IMR-90 (cell line): ENCODE measurements around the gene TRIP6. TPM values are rescaled to one million over a fixed set of nuclear protein-coding genes. Genes with fewer than 3 reads are reported as not detected.

Source experiments
- ATAC-seq: fragments of 200-7000 bp; cut with Tn5 transposase; 2 replicates; pipeline ENCODE4 v1.9.1; 2020; ENCODE audit warnings: low read depth, mild to moderate bottlenecking, moderate library complexity
- BruUV-seq: library from RNA; stranded (reverse); fragments of 400-500 nt; replicated peaks from 2 replicates; lab custom pipeline; 2021; lab: Mats Ljungman, UMichigan
- CTCF ChIA-PET: fragments of 300-600 bp; formaldehyde crosslinking; extraction: SDS; loops from one replicate; lab custom pipeline; 2021; ENCODE audit warnings: antibody characterized with exemption; lab: Yijun Ruan, JAX
- POLR2A ChIA-PET: fragments of 300-600 bp; sonication (Branson Sonifier 250); formaldehyde crosslinking; loops from one replicate; lab custom pipeline; 2022; ENCODE audit warnings: antibody characterized with exemption; ENCODE audit not compliant: unreplicated experiment; lab: Charles Lee
- DNase-seq: peaks from one replicate; pipeline ENCODE4 v3.0.0; 2013
- H2AFZ ChIP-seq: replicated peaks from 2 replicates; pipeline ENCODE3; 2013; ENCODE audit warnings: low read length, mild to moderate bottlenecking; ENCODE audit not compliant: poor library complexity
- H2AK5ac ChIP-seq: 2 replicates; pipeline ENCODE4 v1.6.1; 2013; ENCODE audit warnings: low read depth, low read length, inconsistent platforms
- H2AK9ac ChIP-seq: replicated peaks from 2 replicates; pipeline ENCODE3; 2013; ENCODE audit warnings: mild to moderate bottlenecking, low read depth, low read length, moderate library complexity; ENCODE audit not compliant: poor library complexity
- H2BK120ac ChIP-seq: 2 replicates; pipeline ENCODE4 v1.6.1; 2013; ENCODE audit warnings: low read depth, low read length, inconsistent platforms
- H2BK15ac ChIP-seq: 3 replicates; pipeline ENCODE4 v1.6.1; 2013; ENCODE audit warnings: low read depth, low read length, inconsistent platforms
- H2BK20ac ChIP-seq: 2 replicates; pipeline ENCODE4 v1.6.1; 2013; ENCODE audit warnings: low read depth, mild to moderate bottlenecking, inconsistent platforms, low read length, moderate library complexity
- H2BK5ac ChIP-seq: 2 replicates; pipeline ENCODE4 v1.6.1; 2013; ENCODE audit warnings: mild to moderate bottlenecking, low read depth, low read length, inconsistent platforms; ENCODE audit not compliant: poor library complexity, severe bottlenecking
- H3K14ac ChIP-seq: replicated peaks from 2 replicates; pipeline ENCODE4 v1.6.1; 2013; ENCODE audit warnings: low read depth, low read length, inconsistent platforms
- H3K18ac ChIP-seq: 2 replicates; pipeline ENCODE4 v1.6.1; 2013; ENCODE audit warnings: low read depth, low read length, control low read depth
- H3K23ac ChIP-seq: 2 replicates; pipeline ENCODE4 v1.6.1; 2013; ENCODE audit warnings: low read depth, low read length, inconsistent platforms
- H3K27ac ChIP-seq: 2 replicates; pipeline ENCODE4 v1.5.1; 2013; ENCODE audit warnings: mild to moderate bottlenecking, control low read depth, low read length; ENCODE audit not compliant: insufficient read depth
- H3K27me3 ChIP-seq: 2 replicates; pipeline ENCODE4 v1.6.1; 2013; ENCODE audit warnings: low read length; ENCODE audit not compliant: control insufficient read depth, insufficient read depth
- H3K36me3 ChIP-seq: 2 replicates; pipeline ENCODE4 v1.6.1; 2013; ENCODE audit warnings: low read length, mixed read lengths; ENCODE audit not compliant: control insufficient read depth, insufficient read depth
- H3K4ac ChIP-seq: 2 replicates; pipeline ENCODE4 v1.6.1; 2013; ENCODE audit warnings: low read depth, low read length, inconsistent platforms
- H3K4me1 ChIP-seq: 2 replicates; pipeline ENCODE4 v1.6.1; 2013; ENCODE audit warnings: low read length, mixed read lengths; ENCODE audit not compliant: control insufficient read depth, insufficient read depth
- H3K4me2 ChIP-seq: 2 replicates; pipeline ENCODE4 v1.6.1; 2013; ENCODE audit warnings: low read depth, mild to moderate bottlenecking, control low read depth, low read length, moderate library complexity
- H3K4me3 ChIP-seq: 2 replicates; pipeline ENCODE4 v1.5.1; 2013; ENCODE audit warnings: low read depth, mild to moderate bottlenecking, control low read depth, low read length, moderate library complexity; ENCODE audit not compliant: insufficient read depth
- H3K56ac ChIP-seq: 2 replicates; pipeline ENCODE4 v1.6.1; 2013; ENCODE audit warnings: low read length, inconsistent platforms; ENCODE audit not compliant: insufficient read depth; ENCODE audit errors: extremely low read depth
- H3K79me1 ChIP-seq, 2 experiments: 2 replicates each; pipeline ENCODE4 v1.6.1; 2013; ENCODE audit warnings: low read length in 2 of 2, inconsistent platforms in 1 of 2, low read depth in 1 of 2
- H3K9ac ChIP-seq: 2 replicates; pipeline ENCODE4 v1.6.1; 2013; ENCODE audit warnings: low read depth, low read length, control low read depth
- H3K9me1 ChIP-seq: 2 replicates; pipeline ENCODE4 v1.6.1; 2013; ENCODE audit warnings: low read length, inconsistent platforms; ENCODE audit not compliant: insufficient read depth
- H3K9me3 ChIP-seq: 2 replicates; pipeline ENCODE4 v1.6.1; 2013; ENCODE audit warnings: low read length; ENCODE audit not compliant: control insufficient read depth, insufficient read depth
- H4K20me1 ChIP-seq: 2 replicates; pipeline ENCODE4 v1.6.1; 2013; ENCODE audit warnings: low read length, inconsistent platforms; ENCODE audit not compliant: insufficient read depth
- H4K5ac ChIP-seq: 2 replicates; pipeline ENCODE4 v1.6.1; 2013; ENCODE audit warnings: mild to moderate bottlenecking, low read depth, low read length, control low read depth
- H4K8ac ChIP-seq, 2 experiments: 2 replicates each; pipeline ENCODE4 v1.6.1; 2013; ENCODE audit warnings: low read depth in 2 of 2, low read length in 2 of 2, control low read depth in 1 of 2, inconsistent platforms in 1 of 2
- H4K91ac ChIP-seq: 2 replicates; pipeline ENCODE4 v1.6.1; 2013; ENCODE audit warnings: low read depth, low read length, inconsistent platforms; ENCODE audit not compliant: insufficient read depth
- BHLHE40 ChIP-seq: fragments of 150-350 bp; IDR thresholded peaks from 2 replicates; pipeline ENCODE4 v1.6.1; 2016; ENCODE audit warnings: mild to moderate bottlenecking, low read depth, low read length
- CEBPB ChIP-seq: IDR thresholded peaks from 2 replicates; pipeline ENCODE4 v1.6.1; 2012; ENCODE audit warnings: low read depth, low read length, improper control_type of control experiment
- CHD1 ChIP-seq: IDR thresholded peaks from 2 replicates; pipeline ENCODE4 v1.6.1; 2012; ENCODE audit warnings: low read depth, low read length, improper control_type of control experiment
- ELK1 ChIP-seq: fragments of 150-350 bp; IDR thresholded peaks from 2 replicates; pipeline ENCODE4 v1.6.1; 2016; ENCODE audit warnings: low read depth, mild to moderate bottlenecking, low read length, moderate library complexity, borderline replicate concordance
- FOS ChIP-seq: fragments of 150-350 bp; IDR thresholded peaks from 2 replicates; pipeline ENCODE4 v1.6.1; 2016; ENCODE audit warnings: low read depth, low read length
- MAFK ChIP-seq: IDR thresholded peaks from 2 replicates; pipeline ENCODE4 v1.6.1; 2012; ENCODE audit warnings: low read depth, low read length, improper control_type of control experiment
- MAZ ChIP-seq: IDR thresholded peaks from 2 replicates; pipeline ENCODE4 v1.6.1; 2012; ENCODE audit warnings: low read depth, mild to moderate bottlenecking, low read length, improper control_type of control experiment, moderate library complexity, borderline replicate concordance
- NFE2L2 ChIP-seq: fragments of 150-350 bp; IDR thresholded peaks from 2 replicates; pipeline ENCODE4 v1.6.1; 2016; ENCODE audit warnings: low read depth, mild to moderate bottlenecking, low read length
- RAD21 ChIP-seq: IDR thresholded peaks from 2 replicates; pipeline ENCODE4 v1.6.1; 2012; ENCODE audit warnings: low read length, improper control_type of control experiment
- RCOR1 ChIP-seq: IDR thresholded peaks from 2 replicates; pipeline ENCODE4 v1.6.1; 2012; ENCODE audit warnings: mild to moderate bottlenecking, low read length, improper control_type of control experiment; ENCODE audit not compliant: insufficient replicate concordance
- RFX5 ChIP-seq: IDR thresholded peaks from 2 replicates; pipeline ENCODE4 v1.8.0; 2012; ENCODE audit warnings: low read depth, mild to moderate bottlenecking, low read length, moderate library complexity
- SMC3 ChIP-seq: fragments of 150-350 bp; IDR thresholded peaks from 2 replicates; pipeline ENCODE4 v1.6.1; 2016; ENCODE audit warnings: low read depth, mild to moderate bottlenecking, antibody characterized with exemption, low read length, moderate library complexity
- WGBS, 2 experiments: methylation state at CpG; one replicate each; pipeline versions ENCODE4 v1.1.5 to v1.1.7; 2013; ENCODE audit warnings: missing lambda C conversion rate in 2 of 2; ENCODE audit not compliant: insufficient read length in 1 of 2; ENCODE audit errors: extremely low coverage in 2 of 2; 5-methylcytosine and 5-hydroxymethylcytosine counted together
- dilution Hi-C: fragments of 300-500 bp; cut with HindIII; formaldehyde crosslinking; loops from one replicate; pipeline ENCODE4 v1.14.3; 2018; ENCODE audit warnings: low sequenced_read_pairs; ENCODE audit not compliant: unreplicated experiment
- in situ Hi-C: fragments of 300-500 bp; cut with MboI; formaldehyde crosslinking; loops from 3 replicates; pipeline ENCODE4 v1.14.3; 2019; ENCODE audit warnings: low sequenced_read_pairs, inconsistent platforms, mixed read lengths
- intact Hi-C: fragments of 100-400 bp; cut with micrococcal nuclease; formaldehyde crosslinking; loops from 2 replicates; pipeline ENCODE4 v1.10.0; 2022
- polyA plus RNA-seq, 3 experiments: library from polyadenylated mRNA; depleted of rRNA; stranded (reverse); fragments of >200 nt; gene quantifications; 2 replicates each; pipeline ENCODE4 v1.2.3, GENCODE V29; 2012; ENCODE audit warnings: low replicate concordance in 1 of 3
- total RNA-seq: library from RNA; depleted of rRNA; stranded (reverse); fragments of >200 nt; gene quantifications from 2 replicates; pipeline ENCODE4 v1.2.3, GENCODE V29; 2012

The TRIP6 gene
- total and polyA plus RNA-seq, 2 of the 4 experiments (the other 2 are of a cell fraction) = 36.4 to 72.3 TPM

- H3K36me3 ChIP-seq = peaks cover 70% of the 10 kb centered on the region
- H3K4me2 ChIP-seq = no peak overlapping the region
- in situ Hi-C loops (no loop called here), intact Hi-C loops (no loop called here), dilution Hi-C loops (no loop called here)
- H2AK5ac ChIP-seq = no peak overlapping the region
- H2BK120ac ChIP-seq = no peak overlapping the region
- H3K4me3 ChIP-seq = no peak overlapping the region
- no peak overlapping the region for H2BK20ac ChIP-seq
- H3K79me1 ChIP-seq = peaks cover 32 to 70% of the 10 kb centered on the region in 2 experiments
- no peak overlapping the region for H3K27ac ChIP-seq
- DNase-seq (no peak), ATAC-seq (no peak)
- no peaks in the 10 kb centered on the region; the same call in 1 of the 2 replicates for H3K9me1 ChIP-seq
- H3K14ac ChIP-seq = no peak overlapping the region
- POLR2A ChIA-PET = interaction anchor here (0.6 kb wide), 1 partner anchor 9 kb away, joined by 4 read pairs; no protein-coding TSS in a partner anchor
- no peak overlapping the region for H3K4ac ChIP-seq
- no peak overlapping the region for H3K56ac ChIP-seq
- no peak overlapping the region for H4K91ac ChIP-seq
- H2BK5ac ChIP-seq = no peak overlapping the region
- no peak overlapping the region for H4K8ac ChIP-seq
- CTCF ChIA-PET = no interaction called here
- H4K20me1 ChIP-seq = peaks cover 48% of the 10 kb centered on the region
- no peaks in the 10 kb centered on the region for H3K27me3 ChIP-seq
- peaks cover 4% of the 10 kb centered on the region; the same call in 1 of the 2 replicates for H3K4me1 ChIP-seq
- no peak overlapping the region for H3K23ac ChIP-seq
- H3K9ac ChIP-seq = no peak overlapping the region
- no peak overlapping the region for H4K5ac ChIP-seq
- no peak overlapping the region for H2BK15ac ChIP-seq
- no peak overlapping the region for H2AFZ ChIP-seq
- BruUV-seq = no TSS peak
- H3K18ac ChIP-seq = no peak overlapping the region
- H2AK9ac ChIP-seq = peak overlapping the region; percentile 71
- 94% methylated on average over 6 of the region's 20 CpGs; no CpG with 5 or more reads in 1 of the 2 experiments for WGBS, 2 experiments
- TF ChIP-seq MAZ (no peak), ELK1 (no peak), NFE2L2 (no peak), SMC3 (no peak), MAFK (no peak), CHD1 (no peak), RCOR1 (no peak), CEBPB (no peak), FOS (no peak), BHLHE40 (no peak), RFX5 (no peak), RAD21 (no peak)
- H3K9me3 ChIP-seq = no peaks in the 10 kb centered on the region
Observed at GRCh38 chr7:100881136-100881535, 13.9 kb downstream of the TRIP6 start.
